SKM-1 (cell line): ENCODE data around the gene SERGEF.
"Not testable (repeated sequence)": the region's sequence is repeated elsewhere in the genome, so short reads cannot be mapped to it uniquely, and the experiment has no call there.

Source experiments
- DNase-seq: peaks from one replicate; lab custom pipeline; 2025; ENCODE audit not compliant: unreplicated experiment; lab: John Stamatoyannopoulos, UW

The SERGEF gene

GRCh38 chr11:18001191-18001590, 11.7 kb downstream of the SERGEF start:
- no peak for DNase-seq

- no peak for DNase-seq
These were observed 12.1 kb downstream of the SERGEF start for GRCh38 chr11:18000760-18001159.

GRCh38 chr11:18000128-18000527, 12.7 kb downstream of the SERGEF start:
- not testable (repeated sequence) for DNase-seq

GRCh38 chr11:17992916-17993315, 19.9 kb downstream of the SERGEF start:
- no peak for DNase-seq

GRCh38 chr11:17991783-17992433, 20.9 kb downstream of the SERGEF start:
- DNase-seq: peak; percentile 36

- no peak for DNase-seq
These were observed 23.5 kb downstream of the SERGEF start for GRCh38 chr11:17989306-17989705.

GRCh38 chr11:17988465-17988864, 24.4 kb downstream of the SERGEF start:
- DNase-seq: no peak

GRCh38 chr11:17987826-17988225, 25.0 kb downstream of the SERGEF start:
- DNase-seq: no peak

- no peak for DNase-seq
These were observed 26.1 kb downstream of the SERGEF start for GRCh38 chr11:17986711-17987220.

GRCh38 chr11:17986007-17986710, 26.7 kb downstream of the SERGEF start:
- no peak for DNase-seq

GRCh38 chr11:17985517-17985916, 27.3 kb downstream of the SERGEF start:
- no peak for DNase-seq

GRCh38 chr11:17983569-17983968, 29.3 kb downstream of the SERGEF start:
- DNase-seq: no peak

- peak; percentile 13 for DNase-seq
These were observed 33.0 kb downstream of the SERGEF start for GRCh38 chr11:17979770-17980371.

GRCh38 chr11:17978553-17979287, 34.1 kb downstream of the SERGEF start:
- peak; percentile 10 for DNase-seq

GRCh38 chr11:17976651-17977050, 36.2 kb downstream of the SERGEF start:
- DNase-seq: no peak

GRCh38 chr11:17974246-17974645, 38.6 kb downstream of the SERGEF start:
- DNase-seq: no peak

GRCh38 chr11:17972987-17973386, 39.9 kb downstream of the SERGEF start:
- DNase-seq: no peak

- no peak for DNase-seq
These were observed 44.6 kb downstream of the SERGEF start for GRCh38 chr11:17968206-17968605.

GRCh38 chr11:17967661-17968060, 45.2 kb downstream of the SERGEF start:
- DNase-seq: no peak

- DNase-seq: no peak
These were observed 52.8 kb downstream of the SERGEF start for GRCh38 chr11:17960091-17960490.

GRCh38 chr11:17958446-17958845, 54.4 kb downstream of the SERGEF start:
- no peak for DNase-seq
